Smooth muscle cell (in vitro differentiated cells): ENCODE measurements around the gene SQOR. TPM values are rescaled to one million over a fixed set of nuclear protein-coding genes. Genes with fewer than 3 reads are reported as not detected.
A peak's percentile ranks its signal among the peaks of the same experiment; 100 is the strongest.

ENCODE experiments used
- DNase-seq: peaks from one replicate; lab custom pipeline; 2025; ENCODE audit not compliant: unreplicated experiment; lab: John Stamatoyannopoulos, UW
- H2AFZ ChIP-seq: fragments of 200-600 bp; sonication (generic); 2 replicates; pipeline ENCODE4 v1.6.0; 2016; ENCODE audit warnings: antibody characterized with exemption, low read depth, mild to moderate bottlenecking
- H3F3A ChIP-seq: fragments of 200-600 bp; sonication (generic); 2 replicates; pipeline ENCODE4 v1.6.0; 2017; ENCODE audit warnings: antibody characterized with exemption, low read depth
- H3K27ac ChIP-seq: fragments of 200-600 bp; sonication (generic); 2 replicates; pipeline ENCODE4 v1.5.1; 2016; ENCODE audit warnings: low read depth, mild to moderate bottlenecking
- H3K27me3 ChIP-seq: fragments of 200-600 bp; sonication (generic); 2 replicates; pipeline ENCODE4 v1.6.1; 2016; ENCODE audit warnings: low read depth, mild to moderate bottlenecking
- H3K36me3 ChIP-seq: fragments of 200-600 bp; sonication (generic); 2 replicates; pipeline ENCODE4 v1.5.1; 2016; ENCODE audit warnings: low read depth
- H3K4me1 ChIP-seq: fragments of 200-600 bp; sonication (generic); 2 replicates; pipeline ENCODE4 v1.5.1; 2016; ENCODE audit warnings: low read depth
- H3K4me2 ChIP-seq: fragments of 200-600 bp; sonication (generic); 2 replicates; pipeline ENCODE4 v1.6.0; 2016; ENCODE audit warnings: mild to moderate bottlenecking
- H3K4me3 ChIP-seq: fragments of 200-600 bp; sonication (generic); 2 replicates; pipeline ENCODE4 v1.5.1; 2016; ENCODE audit warnings: mild to moderate bottlenecking
- H3K79me2 ChIP-seq: fragments of 200-600 bp; sonication (generic); 2 replicates; pipeline ENCODE4 v1.6.0; 2016; ENCODE audit warnings: low read depth, mild to moderate bottlenecking
- H3K9ac ChIP-seq: fragments of 200-600 bp; sonication (generic); 2 replicates; pipeline ENCODE4 v1.6.0; 2016; ENCODE audit warnings: low read depth
- H3K9me3 ChIP-seq: fragments of 200-600 bp; sonication (generic); replicated peaks from 2 replicates; pipeline ENCODE4 v1.5.1; 2016; ENCODE audit warnings: low read depth
- H4K20me1 ChIP-seq: fragments of 200-600 bp; sonication (generic); 2 replicates; pipeline ENCODE4 v1.6.0; 2016; ENCODE audit warnings: low read depth
- WGBS: methylation state at CpG from one replicate; pipeline ENCODE4 v1.1.7; 2016; ENCODE audit warnings: low lambda C conversion rate; 5-methylcytosine and 5-hydroxymethylcytosine counted together
- polyA plus RNA-seq: library from polyadenylated mRNA; unstranded; fragments of >200 nt; fragmentation: Nextera tagmentation; extraction: Ambion mirVana; gene quantifications from 2 replicates; pipeline ENCODE4 v1.2.1, GENCODE V29; 2016
- total RNA-seq: library from RNA; depleted of rRNA; stranded (reverse); fragments of >200 nt; gene quantifications from 2 replicates; pipeline ENCODE4 v1.2.3, GENCODE V29; 2014
- TF ChIP-seq, protein P1 (sequence below): fragments of 200-600 bp; sonication (generic); IDR thresholded peaks from 2 replicates; pipeline ENCODE4 v1.5.1; 2017; ENCODE audit warnings: borderline replicate concordance, mild to moderate bottlenecking, antibody characterized with exemption; ENCODE audit not compliant: insufficient read depth, poor library complexity, severe bottlenecking

The SQOR gene
- total and polyA plus RNA-seq, 2 experiments from 2014 or later: 9.4 to 9.9 TPM

DNA sequence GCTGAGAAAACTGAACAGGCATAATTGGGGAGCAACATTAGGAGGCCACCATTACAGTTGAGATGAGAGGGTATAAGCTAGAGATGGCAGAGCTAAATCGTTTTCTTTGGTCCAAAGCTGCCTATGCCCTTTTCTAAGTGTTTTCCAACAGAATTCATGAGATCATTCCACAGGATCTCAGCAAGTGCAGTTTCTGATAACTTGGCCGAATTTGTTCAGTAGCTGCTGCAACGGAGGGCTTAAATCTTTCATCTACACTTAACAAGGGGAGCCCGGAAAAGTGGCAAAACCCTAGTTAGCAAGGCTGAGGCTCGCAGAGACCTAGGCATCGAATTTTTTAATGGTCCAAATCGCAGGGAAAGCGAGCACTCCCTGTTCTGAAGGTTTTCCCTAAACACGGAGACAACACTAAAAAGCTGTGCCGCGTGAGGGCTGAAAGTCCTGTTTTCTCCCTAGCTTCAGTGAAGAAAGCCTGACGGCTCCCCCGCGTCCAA, 48.2 kb upstream of the SQOR start:
- H3K4me3 ChIP-seq: peak overlapping the region; percentile 82
- no peaks in the 10 kb centered on the region for H3K27me3 ChIP-seq
- peak overlapping the region; percentile 99 for H3K27ac ChIP-seq
- H2AFZ ChIP-seq: peak overlapping the region; percentile 64
- DNase-seq: no peak
- TF ChIP-seq, protein P1, sequence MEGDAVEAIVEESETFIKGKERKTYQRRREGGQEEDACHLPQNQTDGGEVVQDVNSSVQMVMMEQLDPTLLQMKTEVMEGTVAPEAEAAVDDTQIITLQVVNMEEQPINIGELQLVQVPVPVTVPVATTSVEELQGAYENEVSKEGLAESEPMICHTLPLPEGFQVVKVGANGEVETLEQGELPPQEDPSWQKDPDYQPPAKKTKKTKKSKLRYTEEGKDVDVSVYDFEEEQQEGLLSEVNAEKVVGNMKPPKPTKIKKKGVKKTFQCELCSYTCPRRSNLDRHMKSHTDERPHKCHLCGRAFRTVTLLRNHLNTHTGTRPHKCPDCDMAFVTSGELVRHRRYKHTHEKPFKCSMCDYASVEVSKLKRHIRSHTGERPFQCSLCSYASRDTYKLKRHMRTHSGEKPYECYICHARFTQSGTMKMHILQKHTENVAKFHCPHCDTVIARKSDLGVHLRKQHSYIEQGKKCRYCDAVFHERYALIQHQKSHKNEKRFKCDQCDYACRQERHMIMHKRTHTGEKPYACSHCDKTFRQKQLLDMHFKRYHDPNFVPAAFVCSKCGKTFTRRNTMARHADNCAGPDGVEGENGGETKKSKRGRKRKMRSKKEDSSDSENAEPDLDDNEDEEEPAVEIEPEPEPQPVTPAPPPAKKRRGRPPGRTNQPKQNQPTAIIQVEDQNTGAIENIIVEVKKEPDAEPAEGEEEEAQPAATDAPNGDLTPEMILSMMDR: no peak
- H3K9ac ChIP-seq: peak overlapping the region; percentile 98
- no peaks in the 10 kb centered on the region for H3K9me3 ChIP-seq
- peaks cover 27% of the 10 kb centered on the region for H3K4me1 ChIP-seq
- H3K4me2 ChIP-seq: peak overlapping the region; percentile 82
- WGBS: 4% methylated on average over 11 of the region's 14 CpGs
- peaks cover 22% of the 10 kb centered on the region for H4K20me1 ChIP-seq
- H3K36me3 ChIP-seq: no peaks in the 10 kb centered on the region
- peaks cover 4% of the 10 kb centered on the region for H3F3A ChIP-seq
- H3K79me2 ChIP-seq: peaks cover 39% of the 10 kb centered on the region

DNA sequence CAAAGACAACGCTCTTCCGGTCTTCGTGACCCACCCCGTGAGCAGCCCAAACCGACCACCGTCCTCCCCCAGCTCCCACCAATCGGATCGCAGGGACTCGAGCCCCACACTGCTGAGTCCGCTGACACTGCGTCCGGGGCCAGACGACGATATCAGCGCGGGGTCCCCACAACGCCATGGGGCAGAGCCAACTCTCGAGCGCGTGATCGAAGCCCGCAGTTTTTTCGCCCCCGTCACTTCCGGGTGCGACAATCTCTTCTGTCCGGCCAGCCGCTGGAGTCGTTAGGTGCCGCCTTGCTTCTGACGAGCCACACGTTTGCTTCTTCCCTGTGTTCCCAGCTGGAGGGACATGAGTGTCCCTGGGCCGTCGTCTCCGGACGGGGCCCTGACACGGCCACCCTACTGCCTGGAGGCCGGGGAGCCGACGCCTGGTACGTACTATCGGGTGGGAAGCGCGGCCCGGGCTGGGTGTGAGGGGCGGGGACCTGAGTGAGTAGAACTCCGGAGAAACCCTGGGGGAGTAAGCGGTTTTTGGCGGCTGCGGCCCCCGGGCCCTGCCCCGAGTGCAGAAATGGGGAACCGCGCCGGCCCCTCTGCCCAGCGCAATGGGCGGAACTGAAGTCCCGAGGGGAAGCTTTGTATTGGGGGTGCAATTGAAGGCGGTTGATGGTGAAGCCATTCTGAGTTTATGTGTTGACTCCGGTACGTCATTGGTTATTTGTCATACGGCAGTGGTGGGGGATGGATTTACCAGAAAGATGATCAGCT, 47.5 kb upstream of the SQOR start, which contains the start of gene BLOC1S6:
BLOC1S6 (plus strand) TSS at position 285 of the 768 bp plus-strand sequence; CDS start at position 350, 65 bp downstream.
- TF ChIP-seq, protein P1: no peak
- WGBS: under 1% methylated on average over 55 of the region's 62 CpGs

DNA sequence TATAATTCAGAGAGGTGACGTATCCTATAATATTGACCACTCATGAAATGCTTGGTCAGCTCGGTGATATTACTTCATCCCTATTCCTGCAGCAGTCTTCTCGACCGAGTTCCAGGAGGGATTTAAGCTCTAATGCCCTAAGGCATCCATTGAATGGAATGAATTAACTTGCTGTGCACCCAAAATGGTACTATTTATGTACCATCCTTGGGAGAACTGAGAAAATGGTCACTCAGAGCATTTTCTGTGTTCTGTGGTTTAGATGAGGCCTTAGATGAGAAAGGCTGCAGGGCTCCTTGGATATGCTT, 47.0 kb upstream of the SQOR start:
- no peaks in the 10 kb centered on the region for H3K36me3 ChIP-seq
- H3K9ac ChIP-seq: peak overlapping the region; percentile 98
- H3K4me2 ChIP-seq: peak overlapping the region; percentile 82
- 1% methylated on average over 4 of the region's 4 CpGs for WGBS
- DNase-seq: no peak
- H4K20me1 ChIP-seq: peaks cover 33% of the 10 kb centered on the region
- peak overlapping the region; percentile 64 for H2AFZ ChIP-seq
- H3K9me3 ChIP-seq: no peaks in the 10 kb centered on the region
- peaks cover 51% of the 10 kb centered on the region for H3K79me2 ChIP-seq
- H3K27ac ChIP-seq: peak overlapping the region; percentile 99
- peaks cover 4% of the 10 kb centered on the region for H3F3A ChIP-seq
- TF ChIP-seq, protein P1: no peak
- no peaks in the 10 kb centered on the region for H3K27me3 ChIP-seq
- H3K4me1 ChIP-seq: peaks cover 27% of the 10 kb centered on the region
- peak overlapping the region; percentile 82 for H3K4me3 ChIP-seq

More for the DNA sequence above, 47.5 kb upstream of the SQOR start, which contains the start of gene BLOC1S6:
- Histone ChIP-seq H3K36me3 (no peaks in the 10 kb centered on the region), H3K9ac (peak within 1 kb of the TSS; percentile 98), H4K20me1 (peaks cover 28% of the 10 kb centered on the region), H3K4me3 (peak within 1 kb of the TSS; percentile 82), H3K79me2 (peaks cover 45% of the 10 kb centered on the region), H3K27me3 (no peaks in the 10 kb centered on the region), H2AFZ (peak within 1 kb of the TSS; percentile 64), H3K9me3 (no peaks in the 10 kb centered on the region), H3K27ac (peak within 1 kb of the TSS; percentile 99), H3K4me2 (peak within 1 kb of the TSS; percentile 82), H3K4me1 (peaks cover 27% of the 10 kb centered on the region), H3F3A (peaks cover 4% of the 10 kb centered on the region)
- DNase-seq: peak; percentile 80
